ENCODE data around the gene FGF12.

The FGF12 gene

GRCh38 chr3:192155194-192155593 lies 572.1 kb downstream of the FGF12 start:
- H3K18ac ChIP-seq (ENCODE audit: low read depth in 1 of 2, low read length in 2 of 2), result no peak overlapping the region
- H3K27me3 ChIP-seq (ENCODE audit: control insufficient read depth in 1 of 2, insufficient read depth in 1 of 2, low read length in 2 of 2), result no peaks in the 10 kb centered on the region
- no peak overlapping the region for H2BK120ac ChIP-seq (ENCODE audit: low read depth, low read length)
- peak overlapping the region in 1 of 2 experiments; percentile 66 for H3K4me3 ChIP-seq (ENCODE audit: insufficient read depth in 1 of 2, low read depth in 1 of 2, low read length in 2 of 2)
- H3K14ac ChIP-seq (ENCODE audit: low read length in 2 of 2), result no peak overlapping the region
- no peak overlapping the region for H3K9ac ChIP-seq (ENCODE audit: low read length)
- 30% methylated on average over 6 of the region's 9 CpGs for WGBS
- no peak overlapping the region for H2BK5ac ChIP-seq (ENCODE audit: low read depth, low read length, poor library complexity, severe bottlenecking)
- H3K4me1 ChIP-seq (ENCODE audit: control insufficient read depth, insufficient read depth, low read depth, low read length), result no peaks in the 10 kb centered on the region
- no peaks in the 10 kb centered on the region for H3K36me3 ChIP-seq (ENCODE audit: control insufficient read depth in 1 of 2, insufficient read depth in 2 of 2, low read depth in 1 of 2, low read length in 2 of 2)
- H2BK15ac ChIP-seq (ENCODE audit: low read depth, poor library complexity, severe bottlenecking), result no peak overlapping the region
- no peak overlapping the region for H3K23ac ChIP-seq (ENCODE audit: low read length in 2 of 2)
- H3K9me3 ChIP-seq (ENCODE audit: control insufficient read depth, low read length), result no peaks in the 10 kb centered on the region
- H3K27ac ChIP-seq (ENCODE audit: low read length, poor library complexity, severe bottlenecking), result no peak overlapping the region
- DNase-seq, result no peak
- no peak overlapping the region for H4K91ac ChIP-seq (ENCODE audit: low read length)
- no peaks in the 10 kb centered on the region for H3K79me1 ChIP-seq (replicated peaks; ENCODE audit: low read length, poor library complexity, severe bottlenecking)
- no peak overlapping the region for H4K8ac ChIP-seq (ENCODE audit: low read length)
- no peak overlapping the region for H2BK12ac ChIP-seq (ENCODE audit: low read length in 2 of 2)
- H3K4ac ChIP-seq (ENCODE audit: low read depth in 1 of 2, low read length in 2 of 2), result no peak overlapping the region
- H2AK5ac ChIP-seq (ENCODE audit: low read length, severe bottlenecking), result no peak overlapping the region
- no peak overlapping the region for H3K4me2 ChIP-seq (ENCODE audit: low read length, poor library complexity, severe bottlenecking)
- no peak overlapping the region for H2AFZ ChIP-seq (ENCODE audit: low read depth, low read length)

GRCh38 chr3:192133271-192133670 lies 594.1 kb downstream of the FGF12 start:
- no peak overlapping the region for H3K27ac ChIP-seq (ENCODE audit: low read length, poor library complexity, severe bottlenecking)
- no peak overlapping the region for H3K4me3 ChIP-seq (ENCODE audit: insufficient read depth in 1 of 2, low read depth in 1 of 2, low read length in 2 of 2)
- DNase-seq, result no peak
- H3K79me1 ChIP-seq (replicated peaks; ENCODE audit: low read length, poor library complexity, severe bottlenecking), result no peaks in the 10 kb centered on the region
- H3K4me1 ChIP-seq (ENCODE audit: control insufficient read depth, insufficient read depth, low read depth, low read length), result no peaks in the 10 kb centered on the region
- H2BK5ac ChIP-seq (ENCODE audit: low read depth, low read length, poor library complexity, severe bottlenecking), result no peak overlapping the region
- no peak overlapping the region for H4K8ac ChIP-seq (ENCODE audit: low read length)
- no peak overlapping the region for H3K18ac ChIP-seq (ENCODE audit: low read depth in 1 of 2, low read length in 2 of 2)
- H3K14ac ChIP-seq (ENCODE audit: low read length in 2 of 2), result no peak overlapping the region
- H3K36me3 ChIP-seq (ENCODE audit: control insufficient read depth in 1 of 2, insufficient read depth in 2 of 2, low read depth in 1 of 2, low read length in 2 of 2), result no peaks in the 10 kb centered on the region
- no peak overlapping the region for H3K4me2 ChIP-seq (ENCODE audit: low read length, poor library complexity, severe bottlenecking)
- no peak overlapping the region for H2BK12ac ChIP-seq (ENCODE audit: low read length in 2 of 2)
- no peak overlapping the region for H2AFZ ChIP-seq (ENCODE audit: low read depth, low read length)
- no peaks in the 10 kb centered on the region for H3K27me3 ChIP-seq (ENCODE audit: control insufficient read depth in 1 of 2, insufficient read depth in 1 of 2, low read length in 2 of 2)
- no peaks in the 10 kb centered on the region for H3K9me3 ChIP-seq (ENCODE audit: control insufficient read depth, low read length)
- WGBS, result 78% methylated on average over 4 of the region's 4 CpGs
- H2AK5ac ChIP-seq (ENCODE audit: low read length, severe bottlenecking), result no peak overlapping the region
- H2BK15ac ChIP-seq (ENCODE audit: low read depth, poor library complexity, severe bottlenecking), result no peak overlapping the region
- H3K23ac ChIP-seq (ENCODE audit: low read length in 2 of 2), result no peak overlapping the region
- no peak overlapping the region for H3K9ac ChIP-seq (ENCODE audit: low read length)
- H3K4ac ChIP-seq (ENCODE audit: low read depth in 1 of 2, low read length in 2 of 2), result no peak overlapping the region
- H2BK120ac ChIP-seq (ENCODE audit: low read depth, low read length), result no peak overlapping the region
- H4K91ac ChIP-seq (ENCODE audit: low read length), result no peak overlapping the region

- Histone ChIP-seq H3K9ac (ENCODE audit: low read length) (no peak overlapping the region), H3K4me2 (ENCODE audit: low read length, poor library complexity, severe bottlenecking) (no peak overlapping the region), H4K8ac (ENCODE audit: low read length) (no peak overlapping the region), H2AK5ac (ENCODE audit: low read length, severe bottlenecking) (no peak overlapping the region), H3K4ac (ENCODE audit: low read depth in 1 of 2, low read length in 2 of 2) (no peak overlapping the region), H4K91ac (ENCODE audit: low read length) (no peak overlapping the region), H3K14ac (ENCODE audit: low read length in 2 of 2) (no peak overlapping the region), H3K4me1 (ENCODE audit: control insufficient read depth, insufficient read depth, low read depth, low read length) (no peaks in the 10 kb centered on the region), H2BK12ac (ENCODE audit: low read length in 2 of 2) (no peak overlapping the region), H2AFZ (ENCODE audit: low read depth, low read length) (no peak overlapping the region), H3K4me3 (ENCODE audit: insufficient read depth in 1 of 2, low read depth in 1 of 2, low read length in 2 of 2) (no peak overlapping the region), H3K27me3 (ENCODE audit: control insufficient read depth in 1 of 2, insufficient read depth in 1 of 2, low read length in 2 of 2) (no peaks in the 10 kb centered on the region), H2BK5ac (ENCODE audit: low read depth, low read length, poor library complexity, severe bottlenecking) (no peak overlapping the region), H3K23ac (ENCODE audit: low read length in 2 of 2) (no peak overlapping the region), H3K18ac (ENCODE audit: low read depth in 1 of 2, low read length in 2 of 2) (no peak overlapping the region), H2BK120ac (ENCODE audit: low read depth, low read length) (no peak overlapping the region), H3K36me3 (ENCODE audit: control insufficient read depth in 1 of 2, insufficient read depth in 2 of 2, low read depth in 1 of 2, low read length in 2 of 2) (no peaks in the 10 kb centered on the region), H2BK15ac (ENCODE audit: low read depth, poor library complexity, severe bottlenecking) (no peak overlapping the region), H3K27ac (ENCODE audit: low read length, poor library complexity, severe bottlenecking) (no peak overlapping the region), H3K9me3 (ENCODE audit: control insufficient read depth, low read length) (no peaks in the 10 kb centered on the region), H3K79me1 (replicated peaks; ENCODE audit: low read length, poor library complexity, severe bottlenecking) (no peaks in the 10 kb centered on the region)
- peak; percentile 52 for DNase-seq
- 29% methylated on average over 3 of the region's 4 CpGs for WGBS
Observed at GRCh38 chr3:192130534-192131132, 596.7 kb downstream of the FGF12 start.

GRCh38 chr3:192129586-192129985 lies 597.8 kb downstream of the FGF12 start:
- no peaks in the 10 kb centered on the region for H3K36me3 ChIP-seq (ENCODE audit: control insufficient read depth in 1 of 2, insufficient read depth in 2 of 2, low read depth in 1 of 2, low read length in 2 of 2)
- no peak overlapping the region for H2AFZ ChIP-seq (ENCODE audit: low read depth, low read length)
- H3K4me2 ChIP-seq (ENCODE audit: low read length, poor library complexity, severe bottlenecking), result no peak overlapping the region
- no peak overlapping the region for H3K4me3 ChIP-seq (ENCODE audit: insufficient read depth in 1 of 2, low read depth in 1 of 2, low read length in 2 of 2)
- no peaks in the 10 kb centered on the region for H3K27me3 ChIP-seq (ENCODE audit: control insufficient read depth in 1 of 2, insufficient read depth in 1 of 2, low read length in 2 of 2)
- H3K23ac ChIP-seq (ENCODE audit: low read length in 2 of 2), result no peak overlapping the region
- no peak for DNase-seq
- no peaks in the 10 kb centered on the region for H3K79me1 ChIP-seq (replicated peaks; ENCODE audit: low read length, poor library complexity, severe bottlenecking)
- H2BK15ac ChIP-seq (ENCODE audit: low read depth, poor library complexity, severe bottlenecking), result no peak overlapping the region
- no CpG with 5 or more reads among the region's 1 CpG for WGBS
- H2BK5ac ChIP-seq (ENCODE audit: low read depth, low read length, poor library complexity, severe bottlenecking), result no peak overlapping the region
- H3K9ac ChIP-seq (ENCODE audit: low read length), result no peak overlapping the region
- no peak overlapping the region for H4K91ac ChIP-seq (ENCODE audit: low read length)
- H2BK12ac ChIP-seq (ENCODE audit: low read length in 2 of 2), result no peak overlapping the region
- no peak overlapping the region for H2AK5ac ChIP-seq (ENCODE audit: low read length, severe bottlenecking)
- H3K4ac ChIP-seq (ENCODE audit: low read depth in 1 of 2, low read length in 2 of 2), result no peak overlapping the region
- H3K4me1 ChIP-seq (ENCODE audit: control insufficient read depth, insufficient read depth, low read depth, low read length), result no peaks in the 10 kb centered on the region
- no peak overlapping the region for H3K14ac ChIP-seq (ENCODE audit: low read length in 2 of 2)
- H4K8ac ChIP-seq (ENCODE audit: low read length), result no peak overlapping the region
- no peak overlapping the region for H2BK120ac ChIP-seq (ENCODE audit: low read depth, low read length)
- H3K27ac ChIP-seq (ENCODE audit: low read length, poor library complexity, severe bottlenecking), result no peak overlapping the region
- no peak overlapping the region for H3K18ac ChIP-seq (ENCODE audit: low read depth in 1 of 2, low read length in 2 of 2)
- no peaks in the 10 kb centered on the region for H3K9me3 ChIP-seq (ENCODE audit: control insufficient read depth, low read length)
